Measurements from ENCODE around the gene VAMP1. TPM values are rescaled to one million over a fixed set of nuclear protein-coding genes. Genes with fewer than 3 reads are reported as not detected.

The VAMP1 gene
- total RNA-seq, 4 donors from 2014 or later = 2.1 to 5.4 (median 3.7) TPM

- Histone ChIP-seq H3K4me3 (no peak overlapping the region), H3K36me3 (no peaks in the 10 kb centered on the region), H3K27me3 (no peaks in the 10 kb centered on the region), H3K9me3 (no peaks in the 10 kb centered on the region), H3K4me1 (no peaks in the 10 kb centered on the region), H3K27ac (no peak overlapping the region)
- 91% methylated on average over 12 of the region's 12 CpGs for WGBS
- DNase-seq (ENCODE audit: low spot score in 2 of 2) = peak in 1 of 2 donors; percentile 40
- TF ChIP-seq POLR2A (IDR thresholded peaks at IDR 0.05) (no peak), EP300 (IDR thresholded peaks at IDR 0.05) (no peak), POLR2AphosphoS5 (IDR thresholded peaks at IDR 0.05) (no peak), CTCF (IDR thresholded peaks at IDR 0.05) (no peak)
Observed at GRCh38 chr12:6438345-6438744, 32.1 kb downstream of the VAMP1 start.

- TF ChIP-seq EP300 (IDR thresholded peaks at IDR 0.05) (no peak), CTCF (IDR thresholded peaks at IDR 0.05) (no peak), POLR2AphosphoS5 (IDR thresholded peaks at IDR 0.05) (no peak), POLR2A (IDR thresholded peaks at IDR 0.05) (no peak)
- peak in 1 of 2 donors; percentile 16 for DNase-seq (ENCODE audit: low spot score in 2 of 2)
- no peaks in the 10 kb centered on the region for H3K9me3 ChIP-seq
- no peaks in the 10 kb centered on the region for H3K4me1 ChIP-seq
- no peak overlapping the region for H3K27ac ChIP-seq
- H3K27me3 ChIP-seq = no peaks in the 10 kb centered on the region
- no peaks in the 10 kb centered on the region for H3K36me3 ChIP-seq
- 80% methylated on average over 3 of the region's 3 CpGs for WGBS
- no peak overlapping the region for H3K4me3 ChIP-seq
Observed at GRCh38 chr12:6437586-6437985, 32.9 kb downstream of the VAMP1 start.

GRCh38 chr12:6435961-6436715 lies 34.3 kb downstream of the VAMP1 start:
- Histone ChIP-seq H3K4me3 (no peak overlapping the region), H3K36me3 (no peaks in the 10 kb centered on the region), H3K27ac (no peak overlapping the region), H3K27me3 (no peaks in the 10 kb centered on the region), H3K9me3 (no peaks in the 10 kb centered on the region), H3K4me1 (peaks cover 3% of the 10 kb centered on the region)
- peak in 1 of 2 donors; percentile 15 for DNase-seq (ENCODE audit: low spot score in 2 of 2)
- no peak for TF ChIP-seq CTCF (IDR thresholded peaks at IDR 0.05)
- no peak for TF ChIP-seq POLR2AphosphoS5 (IDR thresholded peaks at IDR 0.05)
- TF ChIP-seq EP300 (IDR thresholded peaks at IDR 0.05) = no peak
- no peak for TF ChIP-seq POLR2A (IDR thresholded peaks at IDR 0.05)
- 88% methylated on average over 13 of the region's 13 CpGs for WGBS

- H3K9me3 ChIP-seq = no peaks in the 10 kb centered on the region
- H3K4me1 ChIP-seq = peaks cover 17% of the 10 kb centered on the region
- TF ChIP-seq EP300 (IDR thresholded peaks at IDR 0.05) = no peak
- no peak for TF ChIP-seq POLR2AphosphoS5 (IDR thresholded peaks at IDR 0.05)
- TF ChIP-seq CTCF (IDR thresholded peaks at IDR 0.05) = no peak
- no peak for TF ChIP-seq POLR2A (IDR thresholded peaks at IDR 0.05)
- H3K27ac ChIP-seq = no peak overlapping the region
- 83% methylated on average over 17 of the region's 17 CpGs for WGBS
- no peaks in the 10 kb centered on the region for H3K27me3 ChIP-seq
- H3K4me3 ChIP-seq = no peak overlapping the region
- peak in 1 of 2 donors; percentile 34 for DNase-seq (ENCODE audit: low spot score in 2 of 2)
- no peaks in the 10 kb centered on the region for H3K36me3 ChIP-seq
Observed at GRCh38 chr12:6434205-6435140, 36.0 kb downstream of the VAMP1 start.

GRCh38 chr12:6432991-6433390 lies 37.5 kb downstream of the VAMP1 start:
- DNase-seq (ENCODE audit: low spot score in 2 of 2) = no peak
- H3K4me3 ChIP-seq = no peak overlapping the region
- no peaks in the 10 kb centered on the region for H3K36me3 ChIP-seq
- TF ChIP-seq POLR2A (IDR thresholded peaks at IDR 0.05) (no peak), EP300 (IDR thresholded peaks at IDR 0.05) (no peak), CTCF (IDR thresholded peaks at IDR 0.05) (no peak), POLR2AphosphoS5 (IDR thresholded peaks at IDR 0.05) (no peak)
- no peaks in the 10 kb centered on the region for H3K9me3 ChIP-seq
- H3K27me3 ChIP-seq = no peaks in the 10 kb centered on the region
- H3K4me1 ChIP-seq = peaks cover 17% of the 10 kb centered on the region
- H3K27ac ChIP-seq = no peak overlapping the region
- 86% methylated on average over 5 of the region's 5 CpGs for WGBS
